MM.1S (cell line): Measurements from ENCODE around the gene SLC25A33.

Source experiments
- DNase-seq: peaks from one replicate; pipeline ENCODE4 v3.0.0-alpha.2; 2015
- H2AFZ ChIP-seq: fragments of 300-600 bp; sonication (generic); 2 replicates; pipeline ENCODE4 v1.6.0; 2016; ENCODE audit warnings: antibody characterized with exemption, low read length
- H3F3A ChIP-seq: fragments of 300-600 bp; sonication (generic); 2 replicates; pipeline ENCODE4 v1.6.1; 2016; ENCODE audit warnings: mild to moderate bottlenecking, antibody characterized with exemption, low read length, moderate library complexity, mixed read lengths; ENCODE audit not compliant: insufficient read depth
- H3K27ac ChIP-seq: fragments of 300-600 bp; sonication (generic); 2 replicates; pipeline ENCODE4 v1.5.1; 2016; ENCODE audit warnings: mild to moderate bottlenecking, low read length
- H3K27me3 ChIP-seq: fragments of 300-600 bp; sonication (generic); replicated peaks from 2 replicates; pipeline ENCODE4 v1.6.0; 2016; ENCODE audit warnings: low read length; ENCODE audit not compliant: insufficient read depth
- H3K36me3 ChIP-seq: fragments of 300-600 bp; sonication (generic); replicated peaks from 2 replicates; pipeline ENCODE4 v1.6.1; 2016; ENCODE audit warnings: mild to moderate bottlenecking, low read length, mixed read lengths; ENCODE audit not compliant: insufficient read depth
- H3K4me1 ChIP-seq: fragments of 300-600 bp; sonication (generic); 2 replicates; pipeline ENCODE4 v1.6.1; 2016; ENCODE audit warnings: low read length, mixed read lengths
- H3K4me2 ChIP-seq: fragments of 300-600 bp; sonication (generic); 2 replicates; pipeline ENCODE4 v1.6.0; 2016; ENCODE audit warnings: low read depth, low read length
- H3K4me3 ChIP-seq: fragments of 300-600 bp; sonication (generic); 2 replicates; pipeline ENCODE4 v1.5.1; 2016; ENCODE audit warnings: low read length, mixed read lengths
- H3K79me2 ChIP-seq: fragments of 300-600 bp; sonication (generic); 2 replicates; pipeline ENCODE4 v1.6.1; 2016; ENCODE audit warnings: mixed run types, low read length, mixed read lengths
- H3K9ac ChIP-seq: fragments of 300-600 bp; sonication (generic); 2 replicates; pipeline ENCODE4 v1.6.1; 2016; ENCODE audit warnings: low read length, mixed read lengths
- H3K9me2 ChIP-seq: fragments of 300-600 bp; sonication (generic); replicated peaks from 2 replicates; pipeline ENCODE4 v1.6.1; 2016; ENCODE audit warnings: mild to moderate bottlenecking, low read length, mixed read lengths; ENCODE audit not compliant: insufficient read depth
- H3K9me3 ChIP-seq: fragments of 300-600 bp; sonication (generic); replicated peaks from 2 replicates; pipeline ENCODE4 v1.6.1; 2016; ENCODE audit warnings: mild to moderate bottlenecking, low read length, mixed read lengths; ENCODE audit not compliant: insufficient read depth
- H4K20me1 ChIP-seq: fragments of 300-600 bp; sonication (generic); 2 replicates; pipeline ENCODE4 v1.6.1; 2016; ENCODE audit warnings: mild to moderate bottlenecking, low read length, moderate library complexity, mixed read lengths; ENCODE audit not compliant: insufficient read depth
- CTCF ChIP-seq: fragments of 300-600 bp; sonication (generic); IDR thresholded peaks from 2 replicates; pipeline ENCODE4 v1.5.1; 2016; ENCODE audit warnings: antibody characterized with exemption, low read length, mixed read lengths
- EZH2 ChIP-seq: fragments of 300-600 bp; sonication (generic); optimal IDR thresholded peaks from 2 replicates; pipeline ENCODE3; 2017; ENCODE audit warnings: low read depth, mild to moderate bottlenecking, antibody characterized with exemption, low read length, mixed read lengths
- EZH2phosphoT487 ChIP-seq: fragments of 300-600 bp; sonication (generic); IDR thresholded peaks from 2 replicates; pipeline ENCODE4 v1.6.1; 2018; ENCODE audit warnings: antibody characterized with exemption, low read length

Gene SLC25A33

GRCh38 chr1:9596415-9597123 is 57.3 kb downstream of the SLC25A33 start:
- peaks cover 19% of the 10 kb centered on the region; the same call in 1 of the 2 replicates for H4K20me1 ChIP-seq
- no peaks in the 10 kb centered on the region for H3K9me2 ChIP-seq
- DNase-seq: no peak
- H3K4me2 ChIP-seq: no peak overlapping the region
- H3K4me3 ChIP-seq: no peak overlapping the region
- H3K36me3 ChIP-seq: no peaks in the 10 kb centered on the region
- H3K9ac ChIP-seq: no peak overlapping the region
- H3K27ac ChIP-seq: no peak overlapping the region
- TF ChIP-seq EZH2phosphoT487: no peak
- TF ChIP-seq CTCF: no peak
- TF ChIP-seq EZH2: no peak
- no peaks in the 10 kb centered on the region for H3F3A ChIP-seq
- H3K79me2 ChIP-seq: peaks cover 55% of the 10 kb centered on the region
- H3K9me3 ChIP-seq: no peaks in the 10 kb centered on the region
- H3K4me1 ChIP-seq: no peaks in the 10 kb centered on the region
- H3K27me3 ChIP-seq: no peaks in the 10 kb centered on the region
- no peak overlapping the region for H2AFZ ChIP-seq

DNA sequence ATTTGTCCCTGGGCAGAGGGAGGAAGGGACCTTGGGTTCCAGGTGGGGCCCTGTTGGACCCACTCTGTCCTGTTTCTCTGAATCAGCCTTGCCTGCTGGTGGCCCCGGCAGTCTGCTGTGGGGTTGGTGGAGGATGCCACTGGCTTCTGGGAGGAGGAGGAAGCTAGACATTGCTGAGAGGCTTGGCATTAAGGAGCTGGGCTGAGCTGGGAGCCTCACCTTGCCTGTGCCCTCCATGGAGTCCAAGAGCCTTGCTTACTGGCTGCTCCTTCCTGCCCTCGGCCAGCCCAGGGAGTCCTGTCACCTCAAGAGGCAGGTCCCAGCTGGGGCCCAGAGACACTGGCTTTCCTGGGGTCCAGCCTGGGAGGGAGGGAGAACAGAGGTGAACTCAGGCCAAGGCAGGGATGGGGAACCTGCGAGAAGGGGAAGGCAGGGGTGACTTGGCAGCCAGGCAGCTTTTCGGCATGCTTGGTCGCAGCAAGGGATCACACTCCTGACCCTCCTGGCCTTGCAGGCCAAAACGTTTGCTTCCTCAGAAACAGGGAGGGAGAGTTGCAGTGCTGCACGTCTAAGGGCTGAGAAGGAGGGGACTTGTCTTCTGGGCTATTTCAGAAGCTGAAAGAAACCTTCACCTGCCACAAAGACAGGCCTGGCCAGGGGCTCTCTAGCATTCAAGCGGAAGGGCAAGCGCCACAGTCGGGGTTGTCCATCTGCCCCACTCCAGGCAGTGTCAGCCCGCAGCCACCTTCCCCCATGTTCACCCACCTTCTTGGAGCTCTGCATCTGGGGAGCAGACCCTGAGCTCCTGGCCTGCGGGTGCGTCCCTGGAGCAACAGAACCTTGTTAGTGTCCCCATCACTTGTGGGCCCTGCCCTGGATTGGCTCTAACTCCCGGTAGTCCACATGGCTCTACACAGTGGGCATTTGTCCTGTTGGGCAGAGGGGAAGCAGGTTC is 58.4 kb downstream of the SLC25A33 start:
- H3K36me3 ChIP-seq: no peaks in the 10 kb centered on the region
- H3K27ac ChIP-seq: no peak overlapping the region
- TF ChIP-seq EZH2 (no peak), EZH2phosphoT487 (no peak), CTCF (no peak)

DNA sequence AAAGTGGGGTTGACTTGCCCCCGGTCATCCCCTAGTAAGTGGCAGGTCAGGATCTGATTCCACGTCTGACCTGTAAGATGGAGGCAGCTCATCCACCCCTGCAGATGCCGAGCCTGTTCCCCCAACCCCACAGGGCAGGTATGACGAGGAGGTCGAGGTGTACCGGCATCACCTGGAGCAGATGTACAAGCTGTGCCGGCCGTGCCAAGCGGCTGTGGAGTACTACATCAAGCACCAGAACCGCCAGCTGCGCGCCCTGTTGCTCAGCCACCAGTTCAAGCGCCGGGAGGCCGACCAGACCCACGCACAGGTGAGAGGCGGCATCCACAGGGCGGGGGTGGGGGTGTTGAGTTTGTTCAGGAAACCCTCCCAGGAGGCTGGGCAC is 59.0 kb downstream of the SLC25A33 start:
- no peaks in the 10 kb centered on the region for H3F3A ChIP-seq
- H3K79me2 ChIP-seq: peaks cover 38% of the 10 kb centered on the region
- no peaks in the 10 kb centered on the region for H3K9me2 ChIP-seq
- H2AFZ ChIP-seq: no peak overlapping the region
- H3K4me3 ChIP-seq: no peak overlapping the region
- H3K9ac ChIP-seq: no peak overlapping the region
- no peak for DNase-seq
- no peak overlapping the region for H3K27ac ChIP-seq
- H3K4me2 ChIP-seq: no peak overlapping the region
- peaks cover 14% of the 10 kb centered on the region; the same call in 1 of the 2 replicates for H4K20me1 ChIP-seq
- no peaks in the 10 kb centered on the region for H3K9me3 ChIP-seq
- H3K36me3 ChIP-seq: no peaks in the 10 kb centered on the region
- no peaks in the 10 kb centered on the region for H3K27me3 ChIP-seq
- no peaks in the 10 kb centered on the region for H3K4me1 ChIP-seq
- TF ChIP-seq EZH2phosphoT487 (no peak), CTCF (no peak), EZH2 (no peak)

More for the DNA sequence above, 58.4 kb downstream of the SLC25A33 start:
- Histone ChIP-seq H4K20me1 (peaks cover 16% of the 10 kb centered on the region; the same call in 1 of the 2 replicates), H3K27me3 (no peaks in the 10 kb centered on the region), H3F3A (no peaks in the 10 kb centered on the region), H3K4me3 (no peak overlapping the region), H3K4me2 (no peak overlapping the region), H3K79me2 (peaks cover 44% of the 10 kb centered on the region), H2AFZ (no peak overlapping the region), H3K9me2 (no peaks in the 10 kb centered on the region), H3K4me1 (no peaks in the 10 kb centered on the region), H3K9ac (no peak overlapping the region), H3K9me3 (no peaks in the 10 kb centered on the region)
- no peak for DNase-seq
